ENCODE measurements around the gene GPR12.

GPR12 gene

GRCh38 chr13:26711211-26711610 is 49.4 kb downstream of the GPR12 start:
- no peak overlapping the region for H3K4me3 ChIP-seq (IDR thresholded peaks at IDR 0.05; ENCODE audit: insufficient read depth, low read depth, low read length)
- H3K36me3 ChIP-seq (ENCODE audit: insufficient read depth), result no peaks in the 10 kb centered on the region
- H3K4me2 ChIP-seq, result no peak overlapping the region
- no peaks in the 10 kb centered on the region for H4K20me1 ChIP-seq (ENCODE audit: insufficient read depth)
- no peaks in the 10 kb centered on the region for H3K4me1 ChIP-seq (ENCODE audit: low read depth, poor library complexity, severe bottlenecking)
- H2AFZ ChIP-seq (ENCODE audit: low read depth), result no peak overlapping the region
- TF ChIP-seq, protein P1, sequence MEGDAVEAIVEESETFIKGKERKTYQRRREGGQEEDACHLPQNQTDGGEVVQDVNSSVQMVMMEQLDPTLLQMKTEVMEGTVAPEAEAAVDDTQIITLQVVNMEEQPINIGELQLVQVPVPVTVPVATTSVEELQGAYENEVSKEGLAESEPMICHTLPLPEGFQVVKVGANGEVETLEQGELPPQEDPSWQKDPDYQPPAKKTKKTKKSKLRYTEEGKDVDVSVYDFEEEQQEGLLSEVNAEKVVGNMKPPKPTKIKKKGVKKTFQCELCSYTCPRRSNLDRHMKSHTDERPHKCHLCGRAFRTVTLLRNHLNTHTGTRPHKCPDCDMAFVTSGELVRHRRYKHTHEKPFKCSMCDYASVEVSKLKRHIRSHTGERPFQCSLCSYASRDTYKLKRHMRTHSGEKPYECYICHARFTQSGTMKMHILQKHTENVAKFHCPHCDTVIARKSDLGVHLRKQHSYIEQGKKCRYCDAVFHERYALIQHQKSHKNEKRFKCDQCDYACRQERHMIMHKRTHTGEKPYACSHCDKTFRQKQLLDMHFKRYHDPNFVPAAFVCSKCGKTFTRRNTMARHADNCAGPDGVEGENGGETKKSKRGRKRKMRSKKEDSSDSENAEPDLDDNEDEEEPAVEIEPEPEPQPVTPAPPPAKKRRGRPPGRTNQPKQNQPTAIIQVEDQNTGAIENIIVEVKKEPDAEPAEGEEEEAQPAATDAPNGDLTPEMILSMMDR (conservative IDR thresholded peaks at IDR 0.05; ENCODE audit: low read depth, low read length), result no peak
- H3K9ac ChIP-seq, result no peak overlapping the region
- H3K79me2 ChIP-seq (ENCODE audit: insufficient read depth, low read depth), result no peaks in the 10 kb centered on the region
- H3K27ac ChIP-seq, result no peak overlapping the region
- no peaks in the 10 kb centered on the region for H3K27me3 ChIP-seq (ENCODE audit: insufficient read depth, low read depth)

DNA sequence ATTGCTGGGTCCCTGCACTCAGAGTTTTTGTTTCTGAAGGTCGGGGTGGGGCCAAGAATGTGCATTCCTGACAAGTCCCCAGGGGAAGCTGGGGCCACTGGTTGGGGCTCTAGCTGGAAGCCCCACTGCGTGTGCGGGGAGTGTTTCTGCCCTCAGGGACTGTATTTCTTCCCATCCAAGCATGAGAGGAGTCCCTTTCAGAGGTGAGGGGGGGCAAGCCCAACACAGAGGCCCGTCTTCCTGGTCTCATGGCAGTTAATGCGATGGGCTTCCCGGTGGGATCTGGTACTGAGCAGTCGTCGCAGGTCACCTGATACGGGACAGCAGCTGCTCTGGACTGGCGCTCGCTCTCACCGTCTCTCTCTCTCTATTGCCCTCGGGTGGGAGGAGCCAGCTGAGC is 50.4 kb downstream of the GPR12 start:
- H3K27ac ChIP-seq, result no peak overlapping the region
- H3K4me1 ChIP-seq (ENCODE audit: low read depth, poor library complexity, severe bottlenecking), result no peaks in the 10 kb centered on the region
- H3K79me2 ChIP-seq (ENCODE audit: insufficient read depth, low read depth), result no peaks in the 10 kb centered on the region
- no peaks in the 10 kb centered on the region for H3K36me3 ChIP-seq (ENCODE audit: insufficient read depth)
- no peak overlapping the region for H3K9ac ChIP-seq
- no peaks in the 10 kb centered on the region for H4K20me1 ChIP-seq (ENCODE audit: insufficient read depth)
- no peak overlapping the region for H3K4me2 ChIP-seq
- no peaks in the 10 kb centered on the region for H3K27me3 ChIP-seq (ENCODE audit: insufficient read depth, low read depth)
- no peak overlapping the region for H2AFZ ChIP-seq (ENCODE audit: low read depth)
- TF ChIP-seq, protein P1 (conservative IDR thresholded peaks at IDR 0.05; ENCODE audit: low read depth, low read length), result no peak
- H3K4me3 ChIP-seq (IDR thresholded peaks at IDR 0.05; ENCODE audit: insufficient read depth, low read depth, low read length), result no peak overlapping the region

GRCh38 chr13:26709461-26709860 is 51.1 kb downstream of the GPR12 start:
- TF ChIP-seq, protein P1 (conservative IDR thresholded peaks at IDR 0.05; ENCODE audit: low read depth, low read length), result no peak
- Histone ChIP-seq H3K4me2 (no peak overlapping the region), H3K79me2 (ENCODE audit: insufficient read depth, low read depth) (no peaks in the 10 kb centered on the region), H3K9ac (no peak overlapping the region), H2AFZ (ENCODE audit: low read depth) (no peak overlapping the region), H3K27me3 (ENCODE audit: insufficient read depth, low read depth) (no peaks in the 10 kb centered on the region), H3K4me1 (ENCODE audit: low read depth, poor library complexity, severe bottlenecking) (no peaks in the 10 kb centered on the region), H4K20me1 (ENCODE audit: insufficient read depth) (no peaks in the 10 kb centered on the region), H3K4me3 (IDR thresholded peaks at IDR 0.05; ENCODE audit: insufficient read depth, low read depth, low read length) (no peak overlapping the region), H3K27ac (no peak overlapping the region), H3K36me3 (ENCODE audit: insufficient read depth) (no peaks in the 10 kb centered on the region)

DNA sequence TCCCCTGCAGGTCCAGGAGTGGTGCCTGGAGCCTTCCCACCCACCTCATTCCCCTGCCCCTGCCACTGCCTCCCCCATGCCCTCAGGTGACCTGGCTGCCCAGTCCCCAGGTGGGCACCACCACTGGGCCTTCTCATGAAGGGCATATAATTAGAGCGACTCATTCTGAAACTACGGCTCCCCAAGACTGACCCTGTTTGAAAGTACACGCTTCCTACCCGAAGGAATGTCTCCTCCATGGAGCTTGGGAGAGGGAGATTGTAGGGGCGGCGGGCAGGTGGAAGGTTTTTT is 52.6 kb downstream of the GPR12 start:
- H3K27me3 ChIP-seq (ENCODE audit: insufficient read depth, low read depth), result no peaks in the 10 kb centered on the region
- no peak overlapping the region for H3K4me2 ChIP-seq
- H3K36me3 ChIP-seq (ENCODE audit: insufficient read depth), result no peaks in the 10 kb centered on the region
- H3K4me1 ChIP-seq (ENCODE audit: low read depth, poor library complexity, severe bottlenecking), result no peaks in the 10 kb centered on the region
- no peak overlapping the region for H3K4me3 ChIP-seq (IDR thresholded peaks at IDR 0.05; ENCODE audit: insufficient read depth, low read depth, low read length)
- TF ChIP-seq, protein P1 (conservative IDR thresholded peaks at IDR 0.05; ENCODE audit: low read depth, low read length), result no peak; the same call in 1 of the 2 replicates
- no peaks in the 10 kb centered on the region for H3K79me2 ChIP-seq (ENCODE audit: insufficient read depth, low read depth)
- no peak overlapping the region for H3K9ac ChIP-seq
- no peak overlapping the region for H2AFZ ChIP-seq (ENCODE audit: low read depth)
- no peaks in the 10 kb centered on the region for H4K20me1 ChIP-seq (ENCODE audit: insufficient read depth)
- H3K27ac ChIP-seq, result no peak overlapping the region
